Cardiac muscle cell (in vitro differentiated cells and primary cell): ENCODE measurements around the gene ABHD17C. TPM values are rescaled to one million over a fixed set of nuclear protein-coding genes. Genes with fewer than 3 reads are reported as not detected.

Experiments used
- DNase-seq, 2 donors: peaks; one replicate each; pipeline versions ENCODE4 v3.0.0 to v3.0.0-alpha.2; 2010 to 2017; ENCODE audit warnings: low read depth in 1 of 2, low spot score in 1 of 2
- H3K27ac ChIP-seq: fragments of 200-600 bp; sonication (generic); 2 replicates; pipeline ENCODE4 v1.5.1; 2016
- H3K27me3 ChIP-seq: fragments of 200-600 bp; sonication (generic); 2 replicates; pipeline ENCODE4 v1.6.0; 2016; ENCODE audit warnings: control low read depth
- H3K36me3 ChIP-seq: fragments of 200-600 bp; sonication (generic); 2 replicates; pipeline ENCODE4 v1.5.1; 2016; ENCODE audit warnings: control low read depth
- H3K4me1 ChIP-seq: fragments of 200-600 bp; sonication (generic); 2 replicates; pipeline ENCODE4 v1.8.1; 2017; ENCODE audit warnings: low read depth, mild to moderate bottlenecking, mixed run types
- H3K4me3 ChIP-seq: fragments of 200-600 bp; sonication (generic); 2 replicates; pipeline ENCODE4 v1.5.1; 2016; ENCODE audit warnings: mild to moderate bottlenecking
- H3K9me3 ChIP-seq: fragments of 200-600 bp; sonication (generic); 2 replicates; pipeline ENCODE4 v1.5.1; 2017; ENCODE audit warnings: low read depth, mild to moderate bottlenecking, control low read depth
- polyA plus RNA-seq: library from polyadenylated mRNA; unstranded; fragments of >200 nt; fragmentation: Nextera tagmentation; extraction: Ambion mirVana; gene quantifications from 2 replicates; pipeline ENCODE4 v1.2.1, GENCODE V29; 2016
- total RNA-seq: library from RNA; depleted of rRNA; stranded (reverse); fragments of >200 nt; gene quantifications from 2 replicates; pipeline ENCODE4 v1.2.3, GENCODE V29; 2016
- TF ChIP-seq, protein P1 (sequence below): IDR thresholded peaks from 2 replicates; pipeline ENCODE4 v1.5.1; 2012; ENCODE audit warnings: low read depth, mild to moderate bottlenecking, low read length

The ABHD17C gene
- total and polyA plus RNA-seq, 2 experiments from 2014 or later: 1.7 to 6.0 TPM

- H3K27ac ChIP-seq: no peak overlapping the region
- no peak for DNase-seq
- TF ChIP-seq, protein P1, sequence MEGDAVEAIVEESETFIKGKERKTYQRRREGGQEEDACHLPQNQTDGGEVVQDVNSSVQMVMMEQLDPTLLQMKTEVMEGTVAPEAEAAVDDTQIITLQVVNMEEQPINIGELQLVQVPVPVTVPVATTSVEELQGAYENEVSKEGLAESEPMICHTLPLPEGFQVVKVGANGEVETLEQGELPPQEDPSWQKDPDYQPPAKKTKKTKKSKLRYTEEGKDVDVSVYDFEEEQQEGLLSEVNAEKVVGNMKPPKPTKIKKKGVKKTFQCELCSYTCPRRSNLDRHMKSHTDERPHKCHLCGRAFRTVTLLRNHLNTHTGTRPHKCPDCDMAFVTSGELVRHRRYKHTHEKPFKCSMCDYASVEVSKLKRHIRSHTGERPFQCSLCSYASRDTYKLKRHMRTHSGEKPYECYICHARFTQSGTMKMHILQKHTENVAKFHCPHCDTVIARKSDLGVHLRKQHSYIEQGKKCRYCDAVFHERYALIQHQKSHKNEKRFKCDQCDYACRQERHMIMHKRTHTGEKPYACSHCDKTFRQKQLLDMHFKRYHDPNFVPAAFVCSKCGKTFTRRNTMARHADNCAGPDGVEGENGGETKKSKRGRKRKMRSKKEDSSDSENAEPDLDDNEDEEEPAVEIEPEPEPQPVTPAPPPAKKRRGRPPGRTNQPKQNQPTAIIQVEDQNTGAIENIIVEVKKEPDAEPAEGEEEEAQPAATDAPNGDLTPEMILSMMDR: no peak
Observed at GRCh38 chr15:80679804-80680175, 15.3 kb upstream of the ABHD17C start.

DNA sequence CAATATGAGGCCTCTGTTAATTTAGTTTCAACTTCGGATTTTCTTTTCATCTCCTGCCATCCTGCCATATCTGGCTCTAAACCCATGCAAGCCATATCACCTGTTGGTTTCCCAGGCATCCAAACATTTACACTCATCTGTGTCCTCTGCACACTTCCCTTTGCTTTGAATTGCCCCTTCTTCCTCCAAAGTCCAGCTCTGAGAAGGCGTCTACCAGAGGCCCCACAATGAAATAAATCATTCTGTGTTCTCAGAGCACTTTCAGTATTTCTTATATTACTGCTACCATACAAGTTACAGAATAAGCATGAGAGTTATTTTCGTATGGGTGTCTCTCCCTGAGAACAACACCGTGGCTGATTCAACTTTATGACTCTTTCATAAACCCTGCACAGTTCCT is 12.9 kb upstream of the ABHD17C start:
- no peak overlapping the region for H3K4me3 ChIP-seq
- DNase-seq: no peak
- no peaks in the 10 kb centered on the region for H3K4me1 ChIP-seq
- TF ChIP-seq, protein P1: no peak
- no peaks in the 10 kb centered on the region for H3K27me3 ChIP-seq
- H3K9me3 ChIP-seq: no peaks in the 10 kb centered on the region
- no peak overlapping the region for H3K27ac ChIP-seq
- no peaks in the 10 kb centered on the region for H3K36me3 ChIP-seq

More at GRCh38 chr15:80679804-80680175, 15.3 kb upstream of the ABHD17C start:
- Histone ChIP-seq H3K4me3 (no peak overlapping the region), H3K27me3 (no peaks in the 10 kb centered on the region), H3K9me3 (no peaks in the 10 kb centered on the region), H3K4me1 (no peaks in the 10 kb centered on the region), H3K36me3 (no peaks in the 10 kb centered on the region)

GRCh38 chr15:80684697-80685096 is 10.4 kb upstream of the ABHD17C start:
- Histone ChIP-seq H3K27ac (no peak overlapping the region), H3K36me3 (no peaks in the 10 kb centered on the region), H3K27me3 (no peaks in the 10 kb centered on the region), H3K4me3 (no peak overlapping the region), H3K9me3 (no peaks in the 10 kb centered on the region), H3K4me1 (no peaks in the 10 kb centered on the region)
- TF ChIP-seq, protein P1: no peak
- no peak for DNase-seq

GRCh38 chr15:80685628-80686027 is 9.5 kb upstream of the ABHD17C start:
- TF ChIP-seq, protein P1: no peak
- Histone ChIP-seq H3K27ac (no peak overlapping the region), H3K36me3 (no peaks in the 10 kb centered on the region), H3K9me3 (no peaks in the 10 kb centered on the region), H3K27me3 (no peaks in the 10 kb centered on the region), H3K4me1 (no peaks in the 10 kb centered on the region), H3K4me3 (no peak overlapping the region)
- no peak for DNase-seq

DNA sequence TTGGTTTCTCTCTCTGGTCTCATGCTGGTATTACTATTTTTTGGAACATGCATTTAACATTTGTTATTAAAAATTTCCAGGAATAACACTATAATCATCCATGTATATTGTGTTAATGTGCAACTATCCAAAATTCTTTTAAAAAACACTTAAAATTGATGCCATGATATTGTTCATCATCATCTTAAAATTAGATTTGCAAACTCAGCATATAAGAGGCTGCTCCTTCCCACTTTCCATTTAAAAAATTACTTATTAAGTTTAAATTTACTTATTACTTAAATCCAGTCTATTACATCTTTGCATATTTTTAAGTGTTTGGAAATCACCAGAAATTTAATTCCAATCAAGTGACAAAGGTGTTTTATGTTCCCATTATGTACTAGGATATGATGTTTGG is 5.8 kb upstream of the ABHD17C start:
- no peaks in the 10 kb centered on the region for H3K9me3 ChIP-seq
- H3K36me3 ChIP-seq: no peaks in the 10 kb centered on the region
- TF ChIP-seq, protein P1: no peak
- no peak overlapping the region for H3K27ac ChIP-seq
- DNase-seq: no peak
- peaks cover 5% of the 10 kb centered on the region for H3K27me3 ChIP-seq
- no peak overlapping the region for H3K4me3 ChIP-seq
- H3K4me1 ChIP-seq: no peaks in the 10 kb centered on the region

DNA sequence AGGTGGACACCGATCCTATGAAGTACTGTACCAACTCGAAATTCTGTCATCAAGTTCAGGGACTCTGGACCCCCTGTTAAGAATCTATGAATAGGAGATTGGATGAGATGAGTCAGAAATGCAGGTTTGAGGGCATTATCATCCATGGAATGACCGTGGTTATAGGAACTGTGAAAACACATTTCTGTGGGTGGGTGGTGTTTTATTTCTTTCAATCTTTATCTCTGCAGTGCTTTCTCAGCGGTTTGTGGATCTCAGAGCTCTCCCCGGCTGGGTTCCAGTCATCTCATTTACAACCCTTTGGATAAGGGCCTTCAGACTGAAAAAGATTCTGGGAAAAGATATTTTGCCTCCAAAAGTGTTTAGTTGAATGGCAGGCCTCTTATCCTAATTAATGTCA is 5.4 kb upstream of the ABHD17C start:
- TF ChIP-seq, protein P1: no peak
- DNase-seq: peak in 1 of 2 donors; percentile 35
- H3K36me3 ChIP-seq: no peaks in the 10 kb centered on the region
- no peak overlapping the region for H3K27ac ChIP-seq
- no peaks in the 10 kb centered on the region for H3K9me3 ChIP-seq
- no peak overlapping the region for H3K4me3 ChIP-seq
- no peaks in the 10 kb centered on the region for H3K4me1 ChIP-seq
- H3K27me3 ChIP-seq: peaks cover 5% of the 10 kb centered on the region
